OCI-LY1 (cell line): Measurements from ENCODE around the gene AFDN.

Source experiments
- H2AFZ ChIP-seq: fragments of 200-600 bp; sonication (generic), shearing (Covaris generic); 2 replicates; pipeline ENCODE4 v1.6.0; 2014; ENCODE audit warnings: antibody characterized with exemption, mild to moderate bottlenecking, low read length
- H3F3A ChIP-seq: fragments of 200-600 bp; sonication (generic), shearing (Covaris generic); 2 replicates; pipeline ENCODE4 v1.6.0; 2014; ENCODE audit warnings: mild to moderate bottlenecking, antibody characterized with exemption, low read length, moderate library complexity; ENCODE audit not compliant: insufficient read depth
- H3K27ac ChIP-seq: fragments of 200-600 bp; sonication (generic); 2 replicates; pipeline ENCODE4 v1.5.1; 2014; ENCODE audit warnings: low read length, mixed run types, mild to moderate bottlenecking, low read depth; ENCODE audit not compliant: poor library complexity, severe bottlenecking
- H3K27me3 ChIP-seq: fragments of 200-600 bp; sonication (generic); 2 replicates; pipeline ENCODE4 v1.6.0; 2014; ENCODE audit warnings: antibody characterized with exemption, mild to moderate bottlenecking, low read length, moderate library complexity; ENCODE audit not compliant: insufficient read depth
- H3K36me3 ChIP-seq: fragments of 200-600 bp; sonication (generic); 2 replicates; pipeline ENCODE4 v1.6.1; 2014; ENCODE audit warnings: mild to moderate bottlenecking, antibody characterized with exemption, low read length, moderate library complexity, mixed read lengths; ENCODE audit not compliant: insufficient read depth
- H3K4me1 ChIP-seq: fragments of 200-600 bp; sonication (generic); 2 replicates; pipeline ENCODE4 v1.5.1; 2014; ENCODE audit warnings: mild to moderate bottlenecking, low read length, moderate library complexity; ENCODE audit not compliant: insufficient read depth, severe bottlenecking
- H3K4me2 ChIP-seq: fragments of 200-600 bp; sonication (generic), shearing (Covaris generic); 2 replicates; pipeline ENCODE4 v1.6.1; 2014; ENCODE audit warnings: low read length
- H3K4me3 ChIP-seq: fragments of 200-600 bp; sonication (generic); 2 replicates; pipeline ENCODE4 v1.5.1; 2014; ENCODE audit warnings: low read length, low read depth, mild to moderate bottlenecking, mixed read lengths; ENCODE audit not compliant: poor library complexity, severe bottlenecking
- H3K79me2 ChIP-seq: fragments of 200-600 bp; shearing (Covaris generic); 2 replicates; pipeline ENCODE4 v1.6.1; 2016; ENCODE audit warnings: mixed run types, low read length, mixed read lengths; ENCODE audit not compliant: insufficient read depth
- H3K9ac ChIP-seq: fragments of 200-600 bp; sonication (generic), shearing (Covaris generic); 2 replicates; pipeline ENCODE4 v1.6.1; 2014; ENCODE audit warnings: mild to moderate bottlenecking, low read length, mixed read lengths
- H3K9me2 ChIP-seq: fragments of 200-600 bp; sonication (generic), shearing (Covaris generic); 2 replicates; pipeline ENCODE4 v1.6.1; 2014; ENCODE audit warnings: low read depth, mild to moderate bottlenecking, low read length, mixed read lengths
- H3K9me3 ChIP-seq: fragments of 200-600 bp; shearing (Covaris generic); 2 replicates; pipeline ENCODE4 v1.6.1; 2014; ENCODE audit warnings: low read length, mixed read lengths
- H4K20me1 ChIP-seq: fragments of 200-600 bp; sonication (generic), shearing (Covaris generic); 2 replicates; pipeline ENCODE4 v1.6.0; 2016; ENCODE audit warnings: mild to moderate bottlenecking, low read length; ENCODE audit not compliant: insufficient read depth
- EZH2 ChIP-seq: fragments of 200-600 bp; sonication (generic), shearing (Covaris generic); IDR thresholded peaks from 2 replicates; pipeline ENCODE4 v1.8.0; 2017; ENCODE audit warnings: borderline replicate concordance, mixed run types, mild to moderate bottlenecking, antibody characterized with exemption, low read length, moderate library complexity, mixed read lengths
- TF ChIP-seq, protein P1 (sequence below): fragments of 200-600 bp; sonication (generic), shearing (Covaris generic); IDR thresholded peaks from 2 replicates; pipeline ENCODE4 v1.5.1; 2017; ENCODE audit warnings: mild to moderate bottlenecking, antibody characterized with exemption, low read length, moderate library complexity, mixed read lengths

The AFDN gene

DNA sequence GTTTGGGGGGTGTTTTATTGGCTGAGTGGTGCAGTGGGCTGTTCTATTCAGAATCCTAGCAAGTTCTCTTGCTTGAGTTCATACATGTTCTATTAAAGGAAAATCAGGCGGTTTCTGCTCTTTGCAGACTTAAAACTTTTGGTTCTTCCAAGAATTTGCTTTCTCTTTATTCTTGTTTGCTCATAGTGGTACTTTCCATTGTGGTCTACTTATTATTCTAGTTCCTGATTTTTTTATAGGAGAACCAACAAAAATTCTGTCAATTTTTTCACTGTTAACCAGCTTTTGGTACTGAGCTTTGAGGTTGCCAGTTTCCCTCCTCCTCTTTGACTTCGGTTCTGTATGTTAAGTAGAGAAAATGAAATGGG lies 6.7 kb downstream of the AFDN start:
- Histone ChIP-seq H3K4me2 (no peak overlapping the region), H3K36me3 (no peaks in the 10 kb centered on the region), H3K27ac (no peak overlapping the region), H2AFZ (no peak overlapping the region), H3K27me3 (no peaks in the 10 kb centered on the region), H3K4me1 (peaks cover under 1% of the 10 kb centered on the region), H3K9me3 (no peaks in the 10 kb centered on the region), H3K4me3 (no peak overlapping the region), H3K9me2 (no peaks in the 10 kb centered on the region), H3K79me2 (no peaks in the 10 kb centered on the region), H3K9ac (no peak overlapping the region), H3F3A (no peaks in the 10 kb centered on the region), H4K20me1 (no peaks in the 10 kb centered on the region)
- TF ChIP-seq EZH2, result no peak
- TF ChIP-seq, protein P1, sequence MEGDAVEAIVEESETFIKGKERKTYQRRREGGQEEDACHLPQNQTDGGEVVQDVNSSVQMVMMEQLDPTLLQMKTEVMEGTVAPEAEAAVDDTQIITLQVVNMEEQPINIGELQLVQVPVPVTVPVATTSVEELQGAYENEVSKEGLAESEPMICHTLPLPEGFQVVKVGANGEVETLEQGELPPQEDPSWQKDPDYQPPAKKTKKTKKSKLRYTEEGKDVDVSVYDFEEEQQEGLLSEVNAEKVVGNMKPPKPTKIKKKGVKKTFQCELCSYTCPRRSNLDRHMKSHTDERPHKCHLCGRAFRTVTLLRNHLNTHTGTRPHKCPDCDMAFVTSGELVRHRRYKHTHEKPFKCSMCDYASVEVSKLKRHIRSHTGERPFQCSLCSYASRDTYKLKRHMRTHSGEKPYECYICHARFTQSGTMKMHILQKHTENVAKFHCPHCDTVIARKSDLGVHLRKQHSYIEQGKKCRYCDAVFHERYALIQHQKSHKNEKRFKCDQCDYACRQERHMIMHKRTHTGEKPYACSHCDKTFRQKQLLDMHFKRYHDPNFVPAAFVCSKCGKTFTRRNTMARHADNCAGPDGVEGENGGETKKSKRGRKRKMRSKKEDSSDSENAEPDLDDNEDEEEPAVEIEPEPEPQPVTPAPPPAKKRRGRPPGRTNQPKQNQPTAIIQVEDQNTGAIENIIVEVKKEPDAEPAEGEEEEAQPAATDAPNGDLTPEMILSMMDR, result no peak

DNA sequence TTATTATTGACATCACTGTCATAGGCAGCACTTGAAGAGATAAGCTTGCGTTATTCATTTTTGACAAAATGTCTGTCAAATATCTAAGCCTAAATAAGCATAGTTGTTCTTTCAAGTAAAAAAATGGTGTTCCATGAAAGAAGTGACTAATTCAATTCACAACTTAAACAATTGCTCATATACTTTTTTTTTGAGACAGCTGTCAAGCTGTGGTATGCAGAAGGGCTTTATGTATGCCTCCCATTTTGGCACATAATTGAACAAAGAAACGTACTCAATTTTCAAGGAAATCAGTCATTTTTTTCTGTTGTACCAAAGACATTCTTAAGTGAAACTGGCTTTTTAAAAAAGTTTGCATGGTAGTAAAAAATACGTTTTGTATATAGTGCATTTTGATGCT lies 8.5 kb downstream of the AFDN start:
- Histone ChIP-seq H3K36me3 (no peaks in the 10 kb centered on the region), H3F3A (no peaks in the 10 kb centered on the region), H3K4me3 (no peak overlapping the region), H4K20me1 (no peaks in the 10 kb centered on the region), H3K4me1 (no peaks in the 10 kb centered on the region), H3K27me3 (no peaks in the 10 kb centered on the region), H2AFZ (no peak overlapping the region), H3K9me2 (no peaks in the 10 kb centered on the region), H3K9me3 (no peaks in the 10 kb centered on the region), H3K4me2 (no peak overlapping the region), H3K27ac (no peak overlapping the region), H3K79me2 (no peaks in the 10 kb centered on the region), H3K9ac (no peak overlapping the region)
- TF ChIP-seq, protein P1, result no peak
- no peak for TF ChIP-seq EZH2

DNA sequence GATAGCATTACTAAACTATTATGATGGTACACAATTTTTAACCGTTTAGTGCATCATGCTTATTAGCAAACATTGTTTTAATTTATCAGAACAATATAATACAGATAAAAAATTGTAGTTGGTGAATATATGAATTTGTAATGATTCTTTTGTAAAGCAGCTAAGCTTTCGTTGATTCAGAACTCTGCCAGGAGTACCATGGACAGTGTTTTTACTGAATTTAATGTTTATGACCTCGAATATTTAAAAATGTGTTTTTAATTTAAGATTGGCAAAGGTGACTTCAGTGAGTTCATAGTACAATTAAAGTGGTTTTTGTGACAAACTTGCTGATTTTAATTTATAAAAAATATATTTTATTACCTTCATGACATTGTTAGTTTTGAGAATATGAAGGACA lies 10.0 kb downstream of the AFDN start:
- H3K4me1 ChIP-seq, result no peaks in the 10 kb centered on the region
- H3K9me2 ChIP-seq, result no peaks in the 10 kb centered on the region
- H3K9ac ChIP-seq, result no peak overlapping the region
- H3K36me3 ChIP-seq, result no peaks in the 10 kb centered on the region
- H3F3A ChIP-seq, result no peaks in the 10 kb centered on the region
- H3K27ac ChIP-seq, result no peak overlapping the region
- H3K9me3 ChIP-seq, result no peaks in the 10 kb centered on the region
- H3K79me2 ChIP-seq, result no peaks in the 10 kb centered on the region
- no peak overlapping the region for H3K4me3 ChIP-seq
- H3K4me2 ChIP-seq, result no peak overlapping the region
- no peaks in the 10 kb centered on the region for H4K20me1 ChIP-seq
- TF ChIP-seq, protein P1, result no peak
- TF ChIP-seq EZH2, result no peak
- no peaks in the 10 kb centered on the region for H3K27me3 ChIP-seq
- H2AFZ ChIP-seq, result no peak overlapping the region
